Keratinocyte (primary cell): Measurements from ENCODE around the gene DUS4L. TPM values are rescaled to one million over a fixed set of nuclear protein-coding genes. Genes with fewer than 3 reads are reported as not detected.

Experiments
- DNase-seq: peaks from one replicate; pipeline ENCODE4 v3.0.0-alpha.2; 2011; ENCODE audit warnings: low read depth, missing footprints, low spot score
- FAIRE-seq: peaks from 2 replicates; lab custom pipeline; 2011; peaks lifted over from hg19 to GRCh38; lab: Jason Lieb, UNC
- H2AFZ ChIP-seq: 2 replicates; pipeline ENCODE4 v1.6.0; 2012; ENCODE audit warnings: low read length, control low read depth, inconsistent platforms; ENCODE audit not compliant: control insufficient read depth
- H3K27ac ChIP-seq: 2 replicates; pipeline ENCODE4 v1.5.1; 2011; ENCODE audit warnings: low read length; ENCODE audit not compliant: control insufficient read depth, insufficient read depth
- H3K27me3 ChIP-seq: 3 replicates; pipeline ENCODE4 v1.6.0; 2011; ENCODE audit warnings: low read length; ENCODE audit not compliant: control insufficient read depth, insufficient read depth; ENCODE audit errors: extremely low read depth
- H3K36me3 ChIP-seq, 2 experiments: 2 replicates in 1 of 2; 3 replicates in 1 of 2; pipeline ENCODE4 v1.5.1; 2011; ENCODE audit warnings: low read length in 2 of 2, mild to moderate bottlenecking in 1 of 2; ENCODE audit not compliant: control insufficient read depth in 2 of 2, insufficient read depth in 2 of 2; ENCODE audit errors: extremely low read depth in 1 of 2
- H3K4me1 ChIP-seq: 3 replicates; pipeline ENCODE4 v1.5.1; 2011; ENCODE audit warnings: low read length; ENCODE audit not compliant: control insufficient read depth, insufficient read depth; ENCODE audit errors: extremely low read depth
- H3K4me2 ChIP-seq: 3 replicates; pipeline ENCODE4 v1.6.0; 2011; ENCODE audit warnings: low read depth, low read length; ENCODE audit not compliant: control insufficient read depth, insufficient read depth; ENCODE audit errors: extremely low read depth
- H3K4me3 ChIP-seq, 3 experiments: fragments of 200-600 bp in 1 of 3; sonication (generic) in 1 of 3; 2 replicates in 2 of 3; 3 replicates in 1 of 3; pipeline ENCODE4 v1.5.1; 2011 to 2016; ENCODE audit warnings: low read length in 3 of 3, mild to moderate bottlenecking in 3 of 3, control low read depth in 2 of 3, inconsistent platforms in 1 of 3, low read depth in 1 of 3, mixed read lengths in 1 of 3, mixed run types in 1 of 3, moderate library complexity in 1 of 3; ENCODE audit not compliant: control insufficient read depth in 2 of 3, insufficient read depth in 2 of 3; ENCODE audit errors: extremely low read depth in 1 of 3
- H3K79me2 ChIP-seq: 2 replicates; pipeline ENCODE4 v1.6.0; 2012; ENCODE audit warnings: low read length; ENCODE audit not compliant: control insufficient read depth, insufficient read depth
- H3K9ac ChIP-seq: 3 replicates; pipeline ENCODE4 v1.6.0; 2011; ENCODE audit warnings: low read length; ENCODE audit not compliant: control insufficient read depth, insufficient read depth; ENCODE audit errors: extremely low read depth
- H3K9me1 ChIP-seq: 3 replicates; pipeline ENCODE4 v1.6.0; 2011; ENCODE audit warnings: low read length; ENCODE audit not compliant: control insufficient read depth, insufficient read depth; ENCODE audit errors: extremely low read depth
- H3K9me3 ChIP-seq: 2 replicates; pipeline ENCODE4 v1.5.1; 2012; ENCODE audit warnings: low read depth, low read length; ENCODE audit not compliant: control insufficient read depth
- H4K20me1 ChIP-seq: 3 replicates; pipeline ENCODE4 v1.6.0; 2011; ENCODE audit warnings: low read length; ENCODE audit not compliant: control insufficient read depth, insufficient read depth; ENCODE audit errors: extremely low read depth
- EZH2 ChIP-seq: IDR thresholded peaks from one replicate; pipeline ENCODE4 v1.6.1; 2012; ENCODE audit warnings: inconsistent platforms, mild to moderate bottlenecking, low read length, moderate library complexity
- dilution Hi-C: fragments of 300-500 bp; cut with MboI; formaldehyde crosslinking; loops from one replicate; pipeline ENCODE4 v1.7.0; 2020; ENCODE audit warnings: low sequenced_read_pairs; ENCODE audit not compliant: extremely low pct_ligation_motif_present
- polyA plus RNA-seq, 5 experiments: library from polyadenylated mRNA; depleted of rRNA in 3 of 5; stranded (reverse) in 3 of 5; stranded (forward) in 1 of 5; unstranded in 1 of 5; fragments of >200 nt; gene quantifications; 1 replicate in 1 of 5; 2 replicates in 3 of 5; 3 replicates in 1 of 5; pipeline versions ENCODE4 v1.2.1 to v1.2.3, GENCODE V29; 2011 to 2012; ENCODE audit warnings: missing spikeins in 2 of 5, low read depth in 1 of 5, low replicate concordance in 1 of 5
- TF ChIP-seq, protein P1 (sequence below), 3 experiments: IDR thresholded peaks in 1 of 3; conservative IDR thresholded peaks in 1 of 3; optimal IDR thresholded peaks in 1 of 3; 2 replicates in 2 of 3; 3 replicates in 1 of 3; pipeline versions ENCODE3 to v1.5.1; 2011; ENCODE audit warnings: low read length in 3 of 3, mild to moderate bottlenecking in 3 of 3, moderate library complexity in 2 of 3, control low read depth in 1 of 3, inconsistent platforms in 1 of 3; ENCODE audit not compliant: insufficient read depth in 2 of 3; ENCODE audit errors: extremely low read depth in 1 of 3

Gene DUS4L
- polyA plus RNA-seq, 1 donor (not counting 4 experiments of a cell fraction or from before 2014, with no cell fraction given): 11.3 TPM

DNA sequence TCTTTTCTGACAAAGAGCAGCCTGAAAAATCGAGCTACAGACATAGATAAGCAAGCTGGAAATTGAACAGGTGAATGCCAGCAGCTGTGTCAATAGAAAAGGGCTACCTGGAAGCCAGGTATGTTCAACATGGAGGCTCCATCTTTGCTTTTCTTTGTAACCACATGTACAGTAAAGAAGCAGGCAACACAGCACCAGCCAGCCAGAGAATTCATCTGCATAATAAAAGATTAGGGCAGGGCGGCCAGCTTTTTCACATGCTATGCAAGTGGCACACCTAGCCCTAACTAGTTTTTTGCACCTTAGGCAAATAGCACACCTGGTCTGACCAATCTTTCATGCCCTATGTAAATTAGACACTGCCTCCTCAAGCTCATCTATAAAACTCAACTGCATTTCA is 25.8 kb upstream of the DUS4L start:
- dilution Hi-C loops: no loop called here
- Histone ChIP-seq H3K9ac (no peak overlapping the region), H4K20me1 (no peaks in the 10 kb centered on the region), H3K79me2 (peaks cover 43% of the 10 kb centered on the region), H3K9me3 (no peaks in the 10 kb centered on the region), H2AFZ (no peak overlapping the region), H3K27ac (no peak overlapping the region), H3K4me2 (peak overlapping the region; percentile 22), H3K4me1 (peaks cover 10% of the 10 kb centered on the region), H3K27me3 (no peaks in the 10 kb centered on the region), H3K4me3 (no peak overlapping the region), H3K36me3 (no peaks in the 10 kb centered on the region), H3K9me1 (no peaks in the 10 kb centered on the region)
- peak; percentile 64 for FAIRE-seq
- no peak for TF ChIP-seq EZH2
- TF ChIP-seq, protein P1, sequence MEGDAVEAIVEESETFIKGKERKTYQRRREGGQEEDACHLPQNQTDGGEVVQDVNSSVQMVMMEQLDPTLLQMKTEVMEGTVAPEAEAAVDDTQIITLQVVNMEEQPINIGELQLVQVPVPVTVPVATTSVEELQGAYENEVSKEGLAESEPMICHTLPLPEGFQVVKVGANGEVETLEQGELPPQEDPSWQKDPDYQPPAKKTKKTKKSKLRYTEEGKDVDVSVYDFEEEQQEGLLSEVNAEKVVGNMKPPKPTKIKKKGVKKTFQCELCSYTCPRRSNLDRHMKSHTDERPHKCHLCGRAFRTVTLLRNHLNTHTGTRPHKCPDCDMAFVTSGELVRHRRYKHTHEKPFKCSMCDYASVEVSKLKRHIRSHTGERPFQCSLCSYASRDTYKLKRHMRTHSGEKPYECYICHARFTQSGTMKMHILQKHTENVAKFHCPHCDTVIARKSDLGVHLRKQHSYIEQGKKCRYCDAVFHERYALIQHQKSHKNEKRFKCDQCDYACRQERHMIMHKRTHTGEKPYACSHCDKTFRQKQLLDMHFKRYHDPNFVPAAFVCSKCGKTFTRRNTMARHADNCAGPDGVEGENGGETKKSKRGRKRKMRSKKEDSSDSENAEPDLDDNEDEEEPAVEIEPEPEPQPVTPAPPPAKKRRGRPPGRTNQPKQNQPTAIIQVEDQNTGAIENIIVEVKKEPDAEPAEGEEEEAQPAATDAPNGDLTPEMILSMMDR (optimal IDR thresholded peaks at IDR 0.05 in 1 of 3, IDR thresholded peaks at IDR 0.05 in 1 of 3, conservative IDR thresholded peaks at IDR 0.05 in 1 of 3; ENCODE audit: extremely low read depth in 1 of 3, insufficient read depth in 2 of 3, low read length in 3 of 3): no peak
- DNase-seq: no peak

DNA sequence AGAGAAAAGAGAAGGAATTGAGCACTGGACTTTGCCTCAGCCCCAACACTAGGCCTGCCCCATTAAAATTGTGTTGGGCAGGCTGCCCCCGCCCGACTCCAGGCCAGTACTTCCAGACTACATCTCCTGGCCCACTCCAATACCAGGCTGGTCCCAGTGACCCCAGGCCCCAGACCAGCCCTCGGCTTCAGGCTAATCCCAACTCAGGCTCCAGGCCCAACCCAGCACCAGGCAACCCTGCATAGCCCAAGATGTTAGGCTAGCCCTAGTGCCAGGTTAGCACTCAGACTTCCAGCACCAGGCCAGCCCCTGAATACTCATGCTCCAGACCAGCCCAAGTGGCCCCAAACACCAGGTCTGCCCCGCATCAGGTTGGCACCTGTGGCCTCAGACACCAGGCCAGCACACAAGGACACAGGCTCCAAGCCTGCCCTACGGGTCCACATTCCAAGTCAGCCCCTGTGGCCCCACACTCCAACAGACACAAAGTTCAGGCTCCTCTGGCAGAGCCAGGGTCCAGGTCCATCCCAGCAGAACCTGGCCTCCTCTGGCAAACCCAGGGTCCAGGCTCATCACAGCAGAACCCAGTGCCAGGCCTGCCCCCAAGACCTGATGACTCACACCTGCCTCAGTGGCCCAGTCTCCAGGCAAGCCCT is 20.3 kb upstream of the DUS4L start:
- Histone ChIP-seq H3K4me3 (no peak overlapping the region), H3K4me1 (peaks cover 7% of the 10 kb centered on the region), H3K27ac (no peak overlapping the region), H3K79me2 (peaks cover 33% of the 10 kb centered on the region), H2AFZ (no peak overlapping the region), H3K9ac (no peak overlapping the region), H3K9me3 (peaks cover 2% of the 10 kb centered on the region), H3K27me3 (no peaks in the 10 kb centered on the region), H4K20me1 (no peaks in the 10 kb centered on the region), H3K36me3 (peaks cover 5 to 9% of the 10 kb centered on the region in 2 experiments), H3K9me1 (no peaks in the 10 kb centered on the region), H3K4me2 (no peak overlapping the region)
- dilution Hi-C loops: no loop called here
- no peak for FAIRE-seq
- no peak for DNase-seq
- TF ChIP-seq, protein P1 (optimal IDR thresholded peaks at IDR 0.05 in 1 of 3, IDR thresholded peaks at IDR 0.05 in 1 of 3, conservative IDR thresholded peaks at IDR 0.05 in 1 of 3; ENCODE audit: extremely low read depth in 1 of 3, insufficient read depth in 2 of 3, low read length in 3 of 3): no peak
- no peak for TF ChIP-seq EZH2
